GM12878 (cell line): Measurements from ENCODE around the gene KIF17. TPM values are rescaled to one million over a fixed set of nuclear protein-coding genes. Genes with fewer than 3 reads are reported as not detected.

Experiments
- ATAC-seq: fragments of 200-7000 bp; cut with Tn5 transposase; 3 replicates; pipeline ENCODE4 v1.9.1; 2020; ENCODE audit warnings: mild to moderate bottlenecking, moderate library complexity
- BruUV-seq: library from RNA; stranded (reverse); fragments of 400-500 nt; replicated peaks from 2 replicates; lab custom pipeline; 2021; lab: Mats Ljungman, UMichigan
- CTCF ChIA-PET: fragments of 300-600 bp; sonication (Branson Sonifier 250); formaldehyde crosslinking; extraction: SDS; loops from one replicate; lab custom pipeline; 2021; ENCODE audit warnings: inconsistent platforms; lab: Yijun Ruan, JAX
- POLR2A ChIA-PET: fragments of 350-600 bp; formaldehyde crosslinking; extraction: SDS; loops from one replicate; lab custom pipeline; 2021; ENCODE audit warnings: inconsistent platforms; lab: Charles Lee
- RAD21 ChIA-PET: fragments of 300-600 bp; sonication (Branson Sonifier 250); formaldehyde crosslinking; loops from one replicate; lab custom pipeline; 2023; ENCODE audit warnings: antibody characterized with exemption; ENCODE audit not compliant: unreplicated experiment; lab: Charles Lee
- SMC1A ChIA-PET: fragments of 300-600 bp; sonication (Branson Sonifier 250); formaldehyde crosslinking; loops from one replicate; lab custom pipeline; 2023; ENCODE audit not compliant: unreplicated experiment, uncharacterized antibody; lab: Charles Lee
- DNase-seq: peaks from one replicate; pipeline ENCODE4 v3.0.0-alpha.2; 2011; ENCODE audit warnings: low read depth, low spot score
- FAIRE-seq: peaks from 3 replicates; lab custom pipeline; 2011; peaks lifted over from hg19 to GRCh38; lab: Jason Lieb, UNC
- H2AFZ ChIP-seq: 2 replicates; pipeline ENCODE4 v1.6.0; 2011; ENCODE audit warnings: low read depth, low read length, control low read depth; ENCODE audit not compliant: control insufficient read depth
- H3K27ac ChIP-seq: 2 replicates; pipeline ENCODE4 v1.5.1; 2011; ENCODE audit warnings: control low read depth; ENCODE audit not compliant: control insufficient read depth, insufficient read depth
- H3K27me3 ChIP-seq, 2 experiments: replicated peaks in 1 of 2; 2 replicates each; pipeline versions ENCODE4 v1.6.0 to v1.6.1; 2011; ENCODE audit warnings: low read length in 1 of 2; ENCODE audit not compliant: control insufficient read depth in 2 of 2, insufficient read depth in 2 of 2
- H3K36me3 ChIP-seq, 2 experiments: 2 replicates each; pipeline ENCODE4 v1.5.1; 2011; ENCODE audit warnings: low read length in 1 of 2; ENCODE audit not compliant: control insufficient read depth in 2 of 2, insufficient read depth in 2 of 2
- H3K4me1 ChIP-seq: 2 replicates; pipeline ENCODE4 v1.6.1; 2011; ENCODE audit warnings: mild to moderate bottlenecking, low read length, moderate library complexity, mixed read lengths; ENCODE audit not compliant: control insufficient read depth, insufficient read depth
- H3K4me2 ChIP-seq: 2 replicates; pipeline ENCODE4 v1.6.0; 2011; ENCODE audit warnings: control low read depth; ENCODE audit not compliant: control insufficient read depth, insufficient read depth
- H3K4me3 ChIP-seq: fragments of 200-600 bp; sonication (generic); 2 replicates; pipeline ENCODE4 v1.5.1; 2016
- H3K79me2 ChIP-seq: 2 replicates; pipeline ENCODE4 v1.6.0; 2011; ENCODE audit warnings: low read length; ENCODE audit not compliant: control insufficient read depth, insufficient read depth
- H3K9ac ChIP-seq: 2 replicates; pipeline ENCODE4 v1.8.0; 2011; ENCODE audit warnings: low read length, control low read depth, mixed read lengths; ENCODE audit not compliant: control insufficient read depth, insufficient read depth
- H3K9me3 ChIP-seq: replicated peaks from 3 replicates; pipeline ENCODE4 v1.5.1; 2011; ENCODE audit warnings: mild to moderate bottlenecking, low read length; ENCODE audit not compliant: control insufficient read depth, insufficient read depth
- H4K20me1 ChIP-seq: 2 replicates; pipeline ENCODE4 v1.6.0; 2011; ENCODE audit not compliant: control insufficient read depth, insufficient read depth
- CHD1 ChIP-seq: IDR thresholded peaks from 2 replicates; pipeline ENCODE4 v1.6.1; 2012; ENCODE audit warnings: low read depth, low read length, improper control_type of control experiment
- GATAD2B ChIP-seq: fragments of 450-650 bp; conservative IDR thresholded peaks from 2 replicates; pipeline ENCODE4 v1.6.1; 2017; ENCODE audit warnings: low read depth, mild to moderate bottlenecking, moderate library complexity
- LARP7 ChIP-seq: fragments of 450-650 bp; IDR thresholded peaks from 2 replicates; pipeline ENCODE4 v1.6.1; 2017; ENCODE audit warnings: mild to moderate bottlenecking
- SMAD1 ChIP-seq: fragments of 450-650 bp; IDR thresholded peaks from 2 replicates; pipeline ENCODE4 v1.6.1; 2018; ENCODE audit warnings: mild to moderate bottlenecking, low read depth; ENCODE audit not compliant: partially characterized antibody
- YY1 ChIP-seq: IDR thresholded peaks from 2 replicates; pipeline ENCODE4 v1.6.1; 2011; ENCODE audit warnings: low read depth, mild to moderate bottlenecking, low read length
- WGBS: methylation state at CpG from one replicate; pipeline ENCODE4 v1.1.6; 2016; ENCODE audit warnings: low lambda C conversion rate; ENCODE audit not compliant: insufficient replicate concordance, insufficient coverage; ENCODE audit errors: missing lambda C conversion rate; 5-methylcytosine and 5-hydroxymethylcytosine counted together
- in situ Hi-C: fragments of 300-500 bp; cut with MboI; formaldehyde crosslinking; loops from 9 replicates; pipeline ENCODE4 v1.14.3; 2018; ENCODE audit warnings: mixed read lengths
- intact Hi-C: fragments of 100-400 bp; cut with micrococcal nuclease; formaldehyde crosslinking; loops from one replicate; pipeline ENCODE4 v1.14.2; 2022; ENCODE audit not compliant: unreplicated experiment
- polyA plus RNA-seq, 11 experiments: library from polyadenylated mRNA; depleted of rRNA in 4 of 11; unstranded in 6 of 11; stranded (reverse) in 5 of 11; fragments of >200 nt; fragmentation: Nextera tagmentation in 4 of 11; fragmentation: Illumina TruSeq in 1 of 11; extraction: Ambion mirVana in 4 of 11; extraction: Trizol in 1 of 11; gene quantifications; 1 replicate in 1 of 11; 2 replicates in 10 of 11; pipeline versions ENCODE4 v1.2.1 to v1.2.3, GENCODE V29; 2011 to 2016; ENCODE audit warnings: inconsistent platforms in 2 of 11, missing spikeins in 2 of 11, low read depth in 1 of 11
- total RNA-seq, 4 experiments: library from RNA; depleted of rRNA in 3 of 4; stranded (reverse); fragments of >200 nt in 3 of 4; fragmentation: Illumina TruSeq in 1 of 4; extraction: Trizol in 1 of 4; gene quantifications; 2 replicates each; pipeline versions ENCODE4 v1.2.1 to v1.2.3, GENCODE V29; 2013 to 2021
- TF ChIP-seq, protein P1 (sequence below): IDR thresholded peaks from 2 replicates; pipeline ENCODE4 v1.6.1; 2012; ENCODE audit warnings: low read depth, low read length, improper control_type of control experiment
- TF ChIP-seq, protein P2 (sequence below): fragments of 450-650 bp; formaldehyde crosslinking; IDR thresholded peaks from 2 replicates; pipeline ENCODE4 v1.4.0; 2022; ENCODE audit warnings: mild to moderate bottlenecking, moderate library complexity
- TF ChIP-seq, protein P3 (sequence below): fragments of 450-650 bp; formaldehyde crosslinking; IDR thresholded peaks from 2 replicates; pipeline ENCODE4 v1.5.0; 2022; ENCODE audit warnings: mild to moderate bottlenecking, missing genetic modification characterization
- TF ChIP-seq, protein P4 (sequence below): IDR thresholded peaks from 2 replicates; pipeline ENCODE4 v1.6.1; 2012; ENCODE audit warnings: low read depth, low read length, improper control_type of control experiment
- TF ChIP-seq, protein P5 (sequence below): IDR thresholded peaks from 2 replicates; pipeline ENCODE4 v1.6.1; 2011; ENCODE audit warnings: mild to moderate bottlenecking, low read depth, low read length, moderate library complexity; ENCODE audit not compliant: insufficient replicate concordance

The KIF17 gene
- total and polyA plus RNA-seq, 10 of the 15 experiments (the other 5 are each of a cell fraction or from before 2014, with no cell fraction given): 0.01 to 0.10 (median 0.03) TPM; not detected in 7

DNA sequence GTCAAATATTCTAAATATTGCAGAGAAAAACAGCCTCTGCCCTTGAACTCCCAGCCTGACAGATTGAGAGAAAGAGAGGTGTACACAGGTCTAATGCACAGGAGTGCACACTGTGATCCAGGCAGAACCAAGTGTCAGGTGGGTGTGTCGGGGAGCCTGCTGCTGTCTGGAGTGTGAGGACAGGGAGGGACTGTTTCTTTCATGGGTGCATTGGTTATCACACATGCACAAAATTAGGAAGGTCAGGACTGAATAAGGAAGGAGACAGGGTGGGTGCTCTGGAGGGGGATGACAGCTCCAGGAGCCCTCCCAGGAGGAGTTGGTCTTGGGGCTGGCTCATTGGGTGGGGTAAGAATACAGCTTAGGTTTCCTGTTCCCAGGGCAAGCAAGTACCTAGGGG, 97.8 kb downstream of the KIF17 start:
- POLR2A ChIA-PET: no interaction called here
- Histone ChIP-seq H3K9ac (no peak overlapping the region), H3K4me1 (no peaks in the 10 kb centered on the region), H4K20me1 (no peaks in the 10 kb centered on the region), H3K27me3 (no peaks in the 10 kb centered on the region; a peak in 1 of 4 replicates), H3K4me2 (no peak overlapping the region), H3K27ac (no peak overlapping the region), H3K9me3 (no peaks in the 10 kb centered on the region), H3K36me3 (no peaks in the 10 kb centered on the region), H3K4me3 (no peak overlapping the region), H3K79me2 (no peaks in the 10 kb centered on the region), H2AFZ (no peak overlapping the region)
- no TSS peak for BruUV-seq
- WGBS: 0% methylated on average over 1 of the region's 1 CpG
- in situ Hi-C loops: no loop called here
- intact Hi-C loops: no loop called here
- SMC1A ChIA-PET: no interaction called here
- no peak for ATAC-seq
- RAD21 ChIA-PET: no interaction called here
- no peak for FAIRE-seq
- CTCF ChIA-PET: no interaction called here
- no peak for DNase-seq
- TF ChIP-seq YY1 (no peak), CHD1 (no peak), LARP7 (no peak), GATAD2B (no peak), SMAD1 (no peak)
- TF ChIP-seq, protein P1, sequence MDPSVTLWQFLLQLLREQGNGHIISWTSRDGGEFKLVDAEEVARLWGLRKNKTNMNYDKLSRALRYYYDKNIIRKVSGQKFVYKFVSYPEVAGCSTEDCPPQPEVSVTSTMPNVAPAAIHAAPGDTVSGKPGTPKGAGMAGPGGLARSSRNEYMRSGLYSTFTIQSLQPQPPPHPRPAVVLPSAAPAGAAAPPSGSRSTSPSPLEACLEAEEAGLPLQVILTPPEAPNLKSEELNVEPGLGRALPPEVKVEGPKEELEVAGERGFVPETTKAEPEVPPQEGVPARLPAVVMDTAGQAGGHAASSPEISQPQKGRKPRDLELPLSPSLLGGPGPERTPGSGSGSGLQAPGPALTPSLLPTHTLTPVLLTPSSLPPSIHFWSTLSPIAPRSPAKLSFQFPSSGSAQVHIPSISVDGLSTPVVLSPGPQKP: no peak
- TF ChIP-seq, protein P2, sequence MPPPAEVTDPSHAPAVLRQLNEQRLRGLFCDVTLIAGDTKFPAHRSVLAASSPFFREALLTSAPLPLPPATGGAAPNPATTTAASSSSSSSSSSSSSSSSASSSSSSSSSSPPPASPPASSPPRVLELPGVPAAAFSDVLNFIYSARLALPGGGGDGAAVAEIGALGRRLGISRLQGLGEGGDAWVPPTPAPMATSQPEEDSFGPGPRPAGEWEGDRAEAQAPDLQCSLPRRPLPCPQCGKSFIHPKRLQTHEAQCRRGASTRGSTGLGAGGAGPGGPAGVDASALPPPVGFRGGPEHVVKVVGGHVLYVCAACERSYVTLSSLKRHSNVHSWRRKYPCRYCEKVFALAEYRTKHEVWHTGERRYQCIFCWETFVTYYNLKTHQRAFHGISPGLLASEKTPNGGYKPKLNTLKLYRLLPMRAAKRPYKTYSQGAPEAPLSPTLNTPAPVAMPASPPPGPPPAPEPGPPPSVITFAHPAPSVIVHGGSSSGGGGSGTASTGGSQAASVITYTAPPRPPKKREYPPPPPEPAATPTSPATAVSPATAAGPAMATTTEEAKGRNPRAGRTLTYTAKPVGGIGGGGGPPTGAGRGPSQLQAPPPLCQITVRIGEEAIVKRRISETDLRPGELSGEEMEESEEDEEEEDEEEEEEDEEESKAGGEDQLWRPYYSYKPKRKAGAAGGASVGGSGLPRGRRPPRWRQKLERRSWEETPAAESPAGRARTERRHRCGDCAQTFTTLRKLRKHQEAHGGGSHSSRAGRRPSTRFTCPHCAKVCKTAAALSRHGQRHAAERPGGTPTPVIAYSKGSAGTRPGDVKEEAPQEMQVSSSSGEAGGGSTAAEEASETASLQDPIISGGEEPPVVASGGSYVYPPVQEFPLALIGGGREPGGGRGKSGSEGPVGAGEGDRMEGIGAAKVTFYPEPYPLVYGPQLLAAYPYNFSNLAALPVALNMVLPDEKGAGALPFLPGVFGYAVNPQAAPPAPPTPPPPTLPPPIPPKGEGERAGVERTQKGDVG (CRISPR knock-in tag): no peak
- TF ChIP-seq, protein P3, sequence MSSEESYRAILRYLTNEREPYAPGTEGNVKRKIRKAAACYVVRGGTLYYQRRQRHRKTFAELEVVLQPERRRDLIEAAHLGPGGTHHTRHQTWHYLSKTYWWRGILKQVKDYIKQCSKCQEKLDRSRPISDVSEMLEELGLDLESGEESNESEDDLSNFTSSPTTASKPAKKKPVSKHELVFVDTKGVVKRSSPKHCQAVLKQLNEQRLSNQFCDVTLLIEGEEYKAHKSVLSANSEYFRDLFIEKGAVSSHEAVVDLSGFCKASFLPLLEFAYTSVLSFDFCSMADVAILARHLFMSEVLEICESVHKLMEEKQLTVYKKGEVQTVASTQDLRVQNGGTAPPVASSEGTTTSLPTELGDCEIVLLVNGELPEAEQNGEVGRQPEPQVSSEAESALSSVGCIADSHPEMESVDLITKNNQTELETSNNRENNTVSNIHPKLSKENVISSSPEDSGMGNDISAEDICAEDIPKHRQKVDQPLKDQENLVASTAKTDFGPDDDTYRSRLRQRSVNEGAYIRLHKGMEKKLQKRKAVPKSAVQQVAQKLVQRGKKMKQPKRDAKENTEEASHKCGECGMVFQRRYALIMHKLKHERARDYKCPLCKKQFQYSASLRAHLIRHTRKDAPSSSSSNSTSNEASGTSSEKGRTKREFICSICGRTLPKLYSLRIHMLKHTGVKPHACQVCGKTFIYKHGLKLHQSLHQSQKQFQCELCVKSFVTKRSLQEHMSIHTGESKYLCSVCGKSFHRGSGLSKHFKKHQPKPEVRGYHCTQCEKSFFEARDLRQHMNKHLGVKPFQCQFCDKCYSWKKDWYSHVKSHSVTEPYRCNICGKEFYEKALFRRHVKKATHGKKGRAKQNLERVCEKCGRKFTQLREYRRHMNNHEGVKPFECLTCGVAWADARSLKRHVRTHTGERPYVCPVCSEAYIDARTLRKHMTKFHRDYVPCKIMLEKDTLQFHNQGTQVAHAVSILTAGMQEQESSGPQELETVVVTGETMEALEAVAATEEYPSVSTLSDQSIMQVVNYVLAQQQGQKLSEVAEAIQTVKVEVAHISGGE (CRISPR knock-in tag): no peak
- TF ChIP-seq, protein P4, sequence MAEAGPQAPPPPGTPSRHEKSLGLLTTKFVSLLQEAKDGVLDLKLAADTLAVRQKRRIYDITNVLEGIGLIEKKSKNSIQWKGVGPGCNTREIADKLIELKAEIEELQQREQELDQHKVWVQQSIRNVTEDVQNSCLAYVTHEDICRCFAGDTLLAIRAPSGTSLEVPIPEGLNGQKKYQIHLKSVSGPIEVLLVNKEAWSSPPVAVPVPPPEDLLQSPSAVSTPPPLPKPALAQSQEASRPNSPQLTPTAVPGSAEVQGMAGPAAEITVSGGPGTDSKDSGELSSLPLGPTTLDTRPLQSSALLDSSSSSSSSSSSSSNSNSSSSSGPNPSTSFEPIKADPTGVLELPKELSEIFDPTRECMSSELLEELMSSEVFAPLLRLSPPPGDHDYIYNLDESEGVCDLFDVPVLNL: no peak
- TF ChIP-seq, protein P5, sequence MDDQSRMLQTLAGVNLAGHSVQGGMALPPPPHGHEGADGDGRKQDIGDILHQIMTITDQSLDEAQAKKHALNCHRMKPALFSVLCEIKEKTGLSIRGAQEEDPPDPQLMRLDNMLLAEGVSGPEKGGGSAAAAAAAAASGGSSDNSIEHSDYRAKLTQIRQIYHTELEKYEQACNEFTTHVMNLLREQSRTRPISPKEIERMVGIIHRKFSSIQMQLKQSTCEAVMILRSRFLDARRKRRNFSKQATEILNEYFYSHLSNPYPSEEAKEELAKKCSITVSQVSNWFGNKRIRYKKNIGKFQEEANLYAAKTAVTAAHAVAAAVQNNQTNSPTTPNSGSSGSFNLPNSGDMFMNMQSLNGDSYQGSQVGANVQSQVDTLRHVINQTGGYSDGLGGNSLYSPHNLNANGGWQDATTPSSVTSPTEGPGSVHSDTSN: no peak
